Omental fat pad (tissue), 4 donors: ENCODE measurements around the gene PRKAG3. TPM values are rescaled to one million over a fixed set of nuclear protein-coding genes. Genes with fewer than 3 reads are reported as not detected.

ENCODE experiments used
- ATAC-seq: fragments of 150-250 bp; one replicate; pipeline ENCODE4 v1.9.1; 2016; ENCODE audit warnings: mild to moderate bottlenecking, moderate library complexity; ENCODE audit not compliant: low FRiP score
- DNase-seq: peaks from one replicate; pipeline ENCODE4 v3.0.0-alpha.2; 2019; ENCODE audit warnings: low spot score
- CTCF ChIP-seq, 3 donors: fragments of 450-650 bp; IDR thresholded peaks; one replicate each; pipeline ENCODE4 v1.5.1; 2016 to 2017; ENCODE audit warnings: antibody characterized with exemption in 3 of 3, mild to moderate bottlenecking in 3 of 3, moderate library complexity in 2 of 3
- total RNA-seq, 4 donors: library from RNA; depleted of rRNA; stranded (reverse); fragments of >200 nt; gene quantifications; one replicate each; pipeline ENCODE4 v1.1.0, GENCODE V29; 2016

The PRKAG3 gene
- total RNA-seq, 4 donors from 2014 or later: not detected

- ATAC-seq (no peak), DNase-seq (no peak)
These were observed 47.9 kb downstream of the PRKAG3 start for GRCh38 chr2:218783688-218784087.

GRCh38 chr2:218782528-218782844 is 49.1 kb downstream of the PRKAG3 start:
- no peak for DNase-seq
- no peak for TF ChIP-seq CTCF (IDR thresholded peaks at IDR 0.05)
- peak; percentile 55 for ATAC-seq

More at GRCh38 chr2:218783688-218784087, 47.9 kb downstream of the PRKAG3 start:
- TF ChIP-seq CTCF (IDR thresholded peaks at IDR 0.05): no peak

GRCh38 chr2:218781691-218782527 is 49.7 kb downstream of the PRKAG3 start, which contains the start of gene CYP27A1:
CYP27A1 (plus strand) TSS chr2:218782147; CDS start chr2:218782183, 36 bp downstream.
- no peak for TF ChIP-seq CTCF (IDR thresholded peaks at IDR 0.05)
- ATAC-seq (peak; percentile 63), DNase-seq (peak; percentile 27)

- no peak for TF ChIP-seq CTCF (IDR thresholded peaks at IDR 0.05)
- no peak for ATAC-seq
- DNase-seq: no peak
These were observed 50.5 kb downstream of the PRKAG3 start for GRCh38 chr2:218780851-218781690.

GRCh38 chr2:218780046-218780445 is 51.6 kb downstream of the PRKAG3 start:
- ATAC-seq (no peak), DNase-seq (no peak)
- TF ChIP-seq CTCF (IDR thresholded peaks at IDR 0.05): no peak

GRCh38 chr2:218777276-218777990 is 54.2 kb downstream of the PRKAG3 start:
- no peak for DNase-seq
- ATAC-seq: no peak
- TF ChIP-seq CTCF (IDR thresholded peaks at IDR 0.05): no peak
